ENCODE measurements around the gene ARHGAP8. TPM values are rescaled to one million over a fixed set of nuclear protein-coding genes. Genes with fewer than 3 reads are reported as not detected.

Gene ARHGAP8
- total and polyA plus RNA-seq, 2 donors (not counting 1 experiment from before 2014, with no cell fraction given) = 0.07 to 0.17 TPM

DNA sequence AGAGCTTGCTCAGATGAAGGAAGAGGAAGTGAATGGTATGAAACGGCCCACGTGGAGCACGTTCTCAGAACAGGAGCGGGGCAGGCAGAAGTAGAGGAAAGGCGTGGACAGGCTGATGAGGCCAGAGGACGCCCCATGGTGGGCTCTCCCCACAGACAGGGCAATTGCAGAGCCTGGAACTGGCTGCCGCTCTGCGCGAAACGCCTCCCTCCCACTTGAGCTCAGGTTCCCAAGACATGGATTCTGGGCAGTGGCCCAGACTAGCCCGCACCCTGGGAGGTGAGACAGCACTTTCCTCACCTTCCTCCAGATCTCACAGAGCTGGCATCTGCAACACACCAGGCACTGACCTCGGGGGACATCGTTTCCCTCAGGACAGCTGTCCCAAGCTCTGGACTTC is 139.9 kb downstream of the ARHGAP8 start:
- no peaks in the 10 kb centered on the region for H3K79me2 ChIP-seq (ENCODE audit: control insufficient read depth, insufficient read depth, low read length)
- no peaks in the 10 kb centered on the region for H3K9me3 ChIP-seq (ENCODE audit: control insufficient read depth, insufficient read depth, low read depth, low read length)
- no peak overlapping the region for H3K27ac ChIP-seq (ENCODE audit: insufficient read depth, low read length)
- H3K4me1 ChIP-seq (ENCODE audit: control insufficient read depth, extremely low read depth, insufficient read depth, low read length) = no peaks in the 10 kb centered on the region
- H3K36me3 ChIP-seq (ENCODE audit: control insufficient read depth, insufficient read depth, low read length) = no peaks in the 10 kb centered on the region
- H4K20me1 ChIP-seq (ENCODE audit: control insufficient read depth, extremely low read depth, insufficient read depth, low read length) = no peaks in the 10 kb centered on the region
- no peak for TF ChIP-seq EZH2 (IDR thresholded peaks at IDR 0.05; ENCODE audit: low read length, missing control alignments)
- TF ChIP-seq, protein P1, sequence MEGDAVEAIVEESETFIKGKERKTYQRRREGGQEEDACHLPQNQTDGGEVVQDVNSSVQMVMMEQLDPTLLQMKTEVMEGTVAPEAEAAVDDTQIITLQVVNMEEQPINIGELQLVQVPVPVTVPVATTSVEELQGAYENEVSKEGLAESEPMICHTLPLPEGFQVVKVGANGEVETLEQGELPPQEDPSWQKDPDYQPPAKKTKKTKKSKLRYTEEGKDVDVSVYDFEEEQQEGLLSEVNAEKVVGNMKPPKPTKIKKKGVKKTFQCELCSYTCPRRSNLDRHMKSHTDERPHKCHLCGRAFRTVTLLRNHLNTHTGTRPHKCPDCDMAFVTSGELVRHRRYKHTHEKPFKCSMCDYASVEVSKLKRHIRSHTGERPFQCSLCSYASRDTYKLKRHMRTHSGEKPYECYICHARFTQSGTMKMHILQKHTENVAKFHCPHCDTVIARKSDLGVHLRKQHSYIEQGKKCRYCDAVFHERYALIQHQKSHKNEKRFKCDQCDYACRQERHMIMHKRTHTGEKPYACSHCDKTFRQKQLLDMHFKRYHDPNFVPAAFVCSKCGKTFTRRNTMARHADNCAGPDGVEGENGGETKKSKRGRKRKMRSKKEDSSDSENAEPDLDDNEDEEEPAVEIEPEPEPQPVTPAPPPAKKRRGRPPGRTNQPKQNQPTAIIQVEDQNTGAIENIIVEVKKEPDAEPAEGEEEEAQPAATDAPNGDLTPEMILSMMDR (conservative IDR thresholded peaks at IDR 0.05 in 1 of 2, IDR thresholded peaks at IDR 0.05 in 1 of 2; ENCODE audit: low read depth in 1 of 2, low read length in 2 of 2) = no peak
- H3K4me2 ChIP-seq (ENCODE audit: extremely low read depth, insufficient read depth, low read length) = no peak overlapping the region
- H2AFZ ChIP-seq (ENCODE audit: low read length) = no peak overlapping the region
- DNase-seq (ENCODE audit: low read depth in 2 of 2) = no peak
- H3K9ac ChIP-seq (ENCODE audit: insufficient read depth, low read length) = no peak overlapping the region
- no peak overlapping the region for H3K4me3 ChIP-seq (replicated peaks in 1 of 4; ENCODE audit: control extremely low read depth in 1 of 4, insufficient read depth in 1 of 4, low read depth in 3 of 4, low read length in 4 of 4)
- H3K27me3 ChIP-seq (ENCODE audit: control insufficient read depth, insufficient read depth, low read length) = no peaks in the 10 kb centered on the region

DNA sequence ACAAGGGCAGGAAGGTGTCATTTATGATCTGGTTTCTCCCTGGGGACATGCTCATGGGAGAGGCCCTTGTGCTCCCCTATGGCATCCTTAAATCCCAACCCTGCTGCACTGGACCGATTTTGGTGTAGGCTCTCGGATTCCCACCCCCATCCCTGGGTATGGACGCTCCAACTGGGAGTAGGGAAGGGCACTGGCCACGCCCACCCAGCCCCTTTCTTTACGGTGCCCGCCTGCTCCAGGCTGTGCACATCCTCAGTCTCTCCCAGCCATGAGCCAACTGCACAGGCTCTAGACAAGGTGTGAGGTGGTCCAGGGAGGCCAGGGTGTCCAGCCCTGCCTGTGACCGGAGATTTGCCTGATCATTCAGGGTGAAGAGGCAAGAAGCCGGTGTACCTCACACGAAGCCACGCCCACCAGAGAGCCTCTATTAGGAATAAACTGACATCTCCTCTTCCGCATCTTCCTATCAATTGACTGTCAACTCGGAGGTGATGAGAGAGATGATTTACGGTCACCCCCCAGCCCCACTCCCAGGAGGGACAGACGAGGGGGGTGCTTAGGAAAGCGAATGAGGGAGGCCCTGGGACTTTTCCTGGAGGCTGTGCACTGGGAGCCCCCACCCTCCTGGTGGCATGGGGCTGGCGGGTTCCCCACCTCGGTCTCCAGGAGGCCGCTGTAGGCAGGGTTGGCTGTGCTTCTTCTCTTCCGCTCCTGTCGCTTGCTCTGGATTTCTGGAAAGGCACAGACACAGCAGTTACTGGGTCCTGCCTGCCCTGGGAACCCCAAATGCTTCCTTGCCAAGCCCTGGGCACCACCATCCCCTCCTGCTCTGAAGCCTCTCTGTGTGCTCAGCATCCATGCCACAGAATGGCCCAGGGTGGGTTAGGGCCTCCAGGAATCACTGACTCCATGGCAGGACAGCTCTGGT is 140.7 kb downstream of the ARHGAP8 start:
- Histone ChIP-seq H3K27ac (ENCODE audit: insufficient read depth, low read length) (no peak overlapping the region), H3K36me3 (ENCODE audit: control insufficient read depth, insufficient read depth, low read length) (no peaks in the 10 kb centered on the region), H3K27me3 (ENCODE audit: control insufficient read depth, insufficient read depth, low read length) (no peaks in the 10 kb centered on the region), H4K20me1 (ENCODE audit: control insufficient read depth, extremely low read depth, insufficient read depth, low read length) (no peaks in the 10 kb centered on the region), H3K4me2 (ENCODE audit: extremely low read depth, insufficient read depth, low read length) (no peak overlapping the region), H3K9me3 (ENCODE audit: control insufficient read depth, insufficient read depth, low read depth, low read length) (no peaks in the 10 kb centered on the region), H3K4me3 (replicated peaks in 1 of 4; ENCODE audit: control extremely low read depth in 1 of 4, insufficient read depth in 1 of 4, low read depth in 3 of 4, low read length in 4 of 4) (no peak overlapping the region), H3K4me1 (ENCODE audit: control insufficient read depth, extremely low read depth, insufficient read depth, low read length) (no peaks in the 10 kb centered on the region), H3K9ac (ENCODE audit: insufficient read depth, low read length) (no peak overlapping the region), H2AFZ (ENCODE audit: low read length) (no peak overlapping the region), H3K79me2 (ENCODE audit: control insufficient read depth, insufficient read depth, low read length) (no peaks in the 10 kb centered on the region)
- TF ChIP-seq EZH2 (IDR thresholded peaks at IDR 0.05; ENCODE audit: low read length, missing control alignments) = no peak
- TF ChIP-seq, protein P1 (conservative IDR thresholded peaks at IDR 0.05 in 1 of 2, IDR thresholded peaks at IDR 0.05 in 1 of 2; ENCODE audit: low read depth in 1 of 2, low read length in 2 of 2) = no peak
- DNase-seq (ENCODE audit: low read depth in 2 of 2) = no peak

DNA sequence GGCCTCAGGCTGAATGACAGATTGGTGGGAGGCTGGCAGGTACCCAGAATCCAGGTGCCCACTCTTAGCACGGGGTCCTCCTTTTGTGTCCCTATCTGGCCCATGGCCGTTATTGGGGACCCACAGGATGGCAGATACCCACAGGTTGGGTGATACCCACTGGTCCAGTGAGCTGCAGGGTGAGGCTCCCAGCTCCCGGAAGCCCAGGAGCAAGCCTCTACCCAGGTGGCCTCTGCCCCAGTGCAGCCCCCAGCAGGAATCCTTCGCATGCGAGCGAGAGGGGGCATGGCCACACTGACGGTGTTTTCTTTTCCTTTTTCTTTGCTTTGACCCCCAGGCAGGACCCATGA is 141.3 kb downstream of the ARHGAP8 start:
- TF ChIP-seq EZH2 (IDR thresholded peaks at IDR 0.05; ENCODE audit: low read length, missing control alignments) = no peak
- TF ChIP-seq, protein P1 (conservative IDR thresholded peaks at IDR 0.05 in 1 of 2, IDR thresholded peaks at IDR 0.05 in 1 of 2; ENCODE audit: low read depth in 1 of 2, low read length in 2 of 2) = no peak
- no peak for DNase-seq (ENCODE audit: low read depth in 2 of 2)
- no peaks in the 10 kb centered on the region for H4K20me1 ChIP-seq (ENCODE audit: control insufficient read depth, extremely low read depth, insufficient read depth, low read length)
- no peak overlapping the region for H3K4me2 ChIP-seq (ENCODE audit: extremely low read depth, insufficient read depth, low read length)
- no peak overlapping the region for H3K4me3 ChIP-seq (replicated peaks in 1 of 4; ENCODE audit: control extremely low read depth in 1 of 4, insufficient read depth in 1 of 4, low read depth in 3 of 4, low read length in 4 of 4)
- H3K27ac ChIP-seq (ENCODE audit: insufficient read depth, low read length) = no peak overlapping the region
- H3K36me3 ChIP-seq (ENCODE audit: control insufficient read depth, insufficient read depth, low read length) = no peaks in the 10 kb centered on the region
- H3K4me1 ChIP-seq (ENCODE audit: control insufficient read depth, extremely low read depth, insufficient read depth, low read length) = no peaks in the 10 kb centered on the region
- H2AFZ ChIP-seq (ENCODE audit: low read length) = no peak overlapping the region
- H3K9me3 ChIP-seq (ENCODE audit: control insufficient read depth, insufficient read depth, low read depth, low read length) = no peaks in the 10 kb centered on the region
- no peak overlapping the region for H3K9ac ChIP-seq (ENCODE audit: insufficient read depth, low read length)
- H3K27me3 ChIP-seq (ENCODE audit: control insufficient read depth, insufficient read depth, low read length) = no peaks in the 10 kb centered on the region
- H3K79me2 ChIP-seq (ENCODE audit: control insufficient read depth, insufficient read depth, low read length) = no peaks in the 10 kb centered on the region
